ENCODE measurements around the gene LAPTM5.
"Not testable (repeated sequence)": the region's sequence is repeated elsewhere in the genome, so short reads cannot be mapped to it uniquely, and the experiment has no call there.

The LAPTM5 gene

DNA sequence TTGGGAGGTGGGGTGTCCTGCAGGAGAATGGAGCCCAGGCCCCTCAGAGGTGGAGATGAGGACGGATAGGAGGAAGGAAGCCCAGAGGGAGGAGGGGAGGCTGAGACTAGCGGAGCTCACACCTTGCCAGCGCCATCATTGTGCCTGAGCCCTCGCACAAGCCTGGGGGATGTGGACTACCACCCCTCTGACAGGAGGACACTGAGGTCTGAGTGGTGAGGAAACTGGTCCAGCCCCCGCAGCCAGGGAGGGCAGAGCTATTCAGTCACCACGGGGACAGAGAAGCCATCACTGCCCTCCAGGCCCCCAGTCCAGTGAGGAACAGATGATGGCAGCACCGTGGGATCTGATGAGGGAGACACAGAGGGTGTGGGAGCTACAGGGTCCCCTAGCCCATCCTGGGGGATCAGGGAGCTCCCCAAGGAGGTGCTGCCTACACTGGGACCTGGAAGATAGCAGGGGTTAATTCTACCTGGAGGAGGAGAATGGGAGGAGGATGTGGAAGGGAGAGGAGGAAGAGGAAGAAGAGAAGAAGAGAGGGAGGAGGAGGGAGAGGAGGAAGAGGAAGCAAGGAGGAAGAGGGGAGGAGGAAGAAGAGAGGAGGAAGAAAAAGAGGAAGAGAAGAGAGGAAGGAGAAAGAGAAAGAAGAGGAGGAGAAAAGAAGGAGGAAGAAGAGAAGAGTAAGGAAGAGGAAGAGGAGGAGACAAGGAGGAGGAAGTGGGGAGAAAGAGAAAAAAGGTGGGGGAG, 65.2 kb downstream of the LAPTM5 start:
- DNase-seq, result no peak

DNA sequence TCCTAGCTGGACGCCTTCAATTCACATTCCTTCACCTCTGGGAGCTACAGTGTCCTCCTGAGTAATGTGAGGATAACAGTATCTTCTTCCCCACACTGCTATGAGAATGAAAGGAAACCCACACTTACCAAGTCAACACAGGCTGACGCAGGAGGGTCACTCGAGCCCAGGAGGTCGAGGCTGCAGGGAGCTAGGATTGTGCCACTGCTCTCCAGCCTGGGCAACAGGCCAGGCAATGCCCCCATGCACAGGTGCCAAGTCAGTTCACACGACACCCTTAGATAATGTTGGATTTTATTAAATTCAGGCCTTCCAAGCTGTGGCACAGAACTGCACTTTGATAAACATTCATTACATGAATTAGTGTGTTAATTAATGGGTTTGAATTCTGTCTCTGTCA, 66.1 kb downstream of the LAPTM5 start:
- DNase-seq, result no peak

DNA sequence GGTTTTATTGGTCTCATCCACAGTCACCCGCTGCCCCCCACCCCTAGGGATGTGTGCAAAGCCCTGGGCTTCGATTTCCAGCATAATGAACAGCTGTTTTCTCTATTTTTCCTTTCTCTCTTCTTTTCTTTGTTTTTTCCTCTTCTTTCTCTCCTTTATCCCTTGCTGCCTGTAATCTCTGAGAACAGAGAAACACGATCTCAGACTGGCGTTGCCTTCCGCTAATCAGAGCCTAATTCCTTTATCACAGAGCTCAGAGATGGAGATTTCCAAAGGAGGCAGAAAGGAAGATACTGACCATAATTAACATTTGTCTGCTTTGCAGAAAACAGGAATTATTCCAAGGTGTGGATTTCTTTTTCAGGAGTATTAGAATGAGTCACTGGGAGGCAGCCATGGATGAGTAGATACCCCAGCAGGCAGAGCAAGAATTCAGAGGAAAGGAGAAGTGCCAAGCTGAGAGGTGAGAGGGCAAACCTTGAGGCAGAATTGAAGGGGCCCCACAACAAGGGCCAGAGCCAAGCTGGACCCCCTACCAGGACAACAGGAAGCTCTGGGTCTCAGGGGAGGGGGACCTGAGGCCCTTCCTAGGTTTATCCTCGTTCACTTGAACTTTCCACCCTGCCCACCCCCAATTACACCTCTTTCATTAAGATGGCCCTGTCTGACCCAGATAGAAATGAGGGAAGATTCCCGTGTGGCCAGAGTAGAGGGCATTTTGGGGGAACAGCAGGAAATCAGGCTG, 67.5 kb downstream of the LAPTM5 start:
- no peak for DNase-seq

DNA sequence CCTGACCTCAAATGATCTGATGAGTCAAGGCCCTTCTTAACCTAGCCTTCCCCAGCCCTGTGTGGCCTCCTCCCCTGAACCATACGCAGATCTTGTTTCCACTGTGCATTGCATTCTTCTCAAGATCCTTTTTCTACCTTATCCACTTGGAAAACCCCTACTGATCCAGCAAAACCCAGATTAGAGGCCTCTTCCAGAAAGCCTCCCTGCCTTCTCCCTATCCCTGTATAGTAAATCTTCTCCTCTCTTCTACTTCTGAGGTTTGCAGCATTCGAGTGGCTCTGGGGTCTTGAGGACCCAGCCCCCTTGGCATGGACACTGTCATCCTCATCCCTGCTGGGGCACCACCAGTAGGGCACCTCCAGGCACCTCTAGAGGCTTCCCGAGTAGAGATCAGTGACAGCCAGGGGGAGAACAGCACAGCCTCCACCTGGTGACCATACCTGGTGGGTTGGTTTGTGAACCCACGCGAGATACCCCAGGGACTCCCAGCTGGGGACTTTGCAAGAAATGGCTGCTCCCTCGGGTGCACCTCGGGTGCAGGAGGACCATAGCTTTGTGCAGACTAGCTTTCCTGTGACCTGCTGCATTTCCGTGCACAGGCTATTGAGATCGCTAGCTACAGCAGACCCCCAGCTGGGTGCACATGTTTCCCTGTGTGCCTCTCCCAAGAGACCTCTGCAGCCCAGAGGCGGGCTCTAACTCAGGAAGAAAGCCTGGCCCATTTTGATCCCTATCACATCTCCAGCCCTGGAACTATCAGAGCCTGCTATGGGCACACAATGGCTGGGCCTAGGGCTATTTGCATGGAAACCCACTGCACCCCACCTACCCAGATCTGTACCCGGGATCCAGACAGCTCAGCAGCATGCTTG, 68.4 kb downstream of the LAPTM5 start:
- DNase-seq, result no peak

- DNase-seq, result not testable (repeated sequence)
Measured at GRCh38 chr1:30688516-30688915, 69.1 kb downstream of the LAPTM5 start.

- no peak for DNase-seq
Measured at GRCh38 chr1:30687886-30688285, 69.7 kb downstream of the LAPTM5 start.

DNA sequence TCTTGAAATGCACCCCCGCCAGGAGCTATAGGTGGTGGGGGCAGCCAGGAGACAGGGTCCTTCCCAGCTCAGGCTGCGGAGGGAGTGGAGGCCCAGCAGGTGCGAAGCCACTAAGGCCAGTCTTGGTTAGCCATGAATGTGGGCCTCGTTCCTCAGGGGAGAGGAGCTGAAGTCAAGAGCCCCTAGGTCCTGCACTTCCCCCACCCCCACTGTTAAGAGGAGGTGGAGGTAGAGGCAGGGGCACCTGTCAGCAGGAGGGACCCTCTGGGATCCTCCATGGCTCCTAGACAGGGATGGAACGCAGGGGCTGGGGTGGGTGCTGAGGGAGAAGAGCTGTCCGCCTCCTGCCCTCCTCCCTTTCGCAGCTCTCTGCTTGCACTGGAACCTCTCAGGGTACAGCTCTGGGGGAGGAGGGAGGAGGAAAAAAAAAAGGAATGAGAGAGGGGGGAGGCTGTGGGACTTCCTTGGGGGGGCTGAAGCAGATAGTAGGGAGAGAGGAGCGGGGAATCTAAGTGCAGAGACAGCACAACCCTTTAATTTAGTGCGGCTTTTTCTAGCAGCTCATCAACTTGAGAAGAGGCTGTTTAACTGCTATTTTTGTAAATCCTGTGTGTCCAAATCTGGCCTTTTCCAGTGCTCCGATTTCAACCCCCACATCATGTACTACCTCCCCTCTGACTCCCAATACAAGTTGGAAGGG, 71.2 kb downstream of the LAPTM5 start:
- DNase-seq, result no peak

GRCh38 chr1:30685796-30686165, 71.8 kb downstream of the LAPTM5 start:
- no peak for DNase-seq

- DNase-seq, result no peak
Measured at GRCh38 chr1:30684881-30685795, 72.4 kb downstream of the LAPTM5 start.

GRCh38 chr1:30684259-30684658, 73.3 kb downstream of the LAPTM5 start:
- DNase-seq, result no peak

DNA sequence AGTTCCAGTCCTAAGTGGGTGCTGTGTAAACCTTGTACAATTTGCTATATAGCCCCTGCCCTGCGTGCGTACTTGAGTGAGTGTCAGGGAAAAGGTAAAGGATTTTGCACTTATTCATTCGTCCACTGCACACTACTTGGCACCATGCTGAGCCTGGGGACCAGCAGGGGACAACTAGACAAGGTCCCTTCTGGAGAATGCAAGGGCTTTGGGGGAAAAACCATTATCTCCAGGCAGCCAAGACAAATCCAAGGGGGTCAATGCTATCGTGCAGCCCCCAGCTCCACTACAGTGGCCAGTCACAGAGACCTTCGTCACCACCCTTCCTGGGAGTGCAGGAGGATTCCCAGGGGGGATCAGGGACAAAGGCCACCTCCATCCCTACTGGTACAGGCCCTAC, 73.9 kb downstream of the LAPTM5 start:
- DNase-seq, result no peak

Data from fibroblast of skin of back (primary cell).